ENCODE results near the gene ADRA2C.

ADRA2C gene

GRCh38 chr4:3766036-3766784, at the start of gene ADRA2C:
ADRA2C (plus strand) TSS chr4:3766385; CDS start chr4:3766607, 222 bp downstream.
- FAIRE-seq, result no peak

DNA sequence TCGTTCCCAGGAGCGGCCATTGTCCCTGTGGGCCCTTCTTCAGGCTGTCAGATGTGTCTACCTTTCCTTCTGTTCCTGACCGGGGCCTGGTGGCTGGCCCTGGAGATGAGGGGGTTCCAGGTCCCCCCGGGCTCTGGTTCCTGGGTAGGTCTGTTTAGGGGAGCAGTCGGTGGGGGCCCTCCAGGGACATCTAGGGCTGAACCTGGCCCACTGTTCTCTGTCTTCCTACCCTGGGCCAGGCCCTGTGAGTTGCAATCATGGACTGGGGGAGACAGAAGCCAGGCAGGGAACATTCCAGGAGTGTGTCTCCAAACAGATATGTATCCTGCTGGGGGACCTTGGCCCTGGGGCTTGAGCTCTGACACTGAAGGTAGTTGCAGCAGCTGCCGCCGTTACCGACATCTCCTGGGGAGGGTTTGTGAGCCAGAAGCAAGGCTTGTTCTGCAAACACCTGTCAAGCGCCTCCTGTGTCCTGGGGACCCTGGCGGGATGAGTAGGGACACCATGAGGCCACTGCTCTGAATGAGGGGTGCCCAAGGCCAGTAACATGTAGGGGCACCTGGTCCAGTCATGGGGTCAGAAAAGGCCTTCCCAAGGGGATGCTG, 49.5 kb upstream of the ADRA2C start:
- no peak for FAIRE-seq

DNA sequence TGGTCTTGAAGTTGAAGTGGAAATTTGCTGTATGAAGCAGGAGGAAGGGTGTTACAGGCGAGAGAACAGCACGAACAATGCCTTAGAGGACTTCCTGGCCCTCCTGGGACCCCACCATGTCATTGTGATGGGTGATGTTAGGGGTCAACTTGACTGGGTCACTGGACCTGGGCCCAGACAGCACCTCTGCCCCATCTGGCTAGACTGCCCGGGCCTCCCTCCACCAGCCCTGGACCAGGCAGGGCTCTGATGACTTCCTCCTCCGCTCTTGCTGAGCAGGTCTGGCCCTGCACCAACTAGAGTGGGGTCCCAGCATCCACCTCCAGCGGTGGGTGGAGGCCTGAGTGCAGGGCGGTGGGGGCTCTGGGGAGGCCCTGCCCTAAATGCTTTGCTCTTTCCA, 48.9 kb upstream of the ADRA2C start:
- no peak for FAIRE-seq

DNA sequence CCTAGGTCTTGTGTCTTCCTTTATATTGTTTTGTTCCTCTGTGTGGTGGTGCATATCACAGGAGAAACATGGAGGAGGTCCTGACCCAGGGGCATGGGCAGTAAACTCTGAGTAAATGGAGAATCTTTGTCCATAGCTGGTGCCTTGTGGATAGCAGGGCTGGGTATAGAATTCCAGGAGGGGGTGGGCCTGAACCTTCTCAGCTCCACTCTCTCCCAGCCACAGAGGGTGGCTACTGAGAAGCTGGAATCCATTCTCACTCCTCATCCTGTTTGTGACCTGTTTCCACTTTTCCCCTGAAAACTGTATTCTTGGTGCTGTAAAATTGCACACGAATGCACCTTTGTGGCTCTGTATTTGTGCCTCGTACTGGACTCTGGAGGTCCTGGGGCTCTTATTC, 47.7 kb upstream of the ADRA2C start:
- FAIRE-seq, result no peak

DNA sequence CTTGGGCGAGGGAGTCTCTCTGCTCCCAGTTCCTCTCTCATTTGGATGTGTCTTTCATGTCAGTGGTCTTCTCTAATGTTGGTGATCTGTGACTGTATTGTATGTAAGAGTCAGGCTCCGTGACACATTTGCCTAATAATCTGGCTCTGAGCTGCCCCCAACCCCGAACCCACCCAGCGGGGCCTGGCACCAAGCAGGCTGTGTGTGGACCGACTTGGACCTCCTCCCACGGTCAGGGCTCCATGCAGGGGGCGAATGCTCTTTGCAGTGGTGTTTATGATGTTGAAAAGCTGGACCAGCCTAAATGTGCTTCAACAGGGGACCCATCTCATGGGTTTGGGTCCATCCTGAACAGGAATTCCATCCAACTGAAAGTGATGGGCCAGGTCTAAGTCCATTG, 47.0 kb upstream of the ADRA2C start:
- FAIRE-seq, result no peak

DNA sequence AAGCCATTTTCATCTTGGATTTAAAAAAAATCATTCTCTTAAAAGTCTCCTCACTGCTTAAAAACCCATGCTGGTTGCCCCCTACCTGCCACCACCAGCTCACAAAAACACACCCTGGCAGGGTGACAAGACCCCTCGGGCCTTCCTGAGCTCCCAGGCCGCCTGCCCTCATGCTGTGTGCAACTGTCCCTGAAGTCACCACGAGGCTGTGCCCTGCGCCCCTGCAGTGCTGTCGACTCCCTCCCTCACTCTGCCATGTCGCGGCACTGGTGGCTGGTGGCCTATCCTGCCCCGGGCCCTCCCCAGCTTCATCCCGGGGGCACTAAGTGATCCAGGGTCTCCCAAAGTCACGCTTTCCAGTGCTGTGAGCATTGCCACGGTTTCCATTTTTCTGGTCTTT, 46.3 kb upstream of the ADRA2C start:
- FAIRE-seq, result no peak

GRCh38 chr4:3720466-3720865, 45.7 kb upstream of the ADRA2C start:
- FAIRE-seq, result no peak

DNA sequence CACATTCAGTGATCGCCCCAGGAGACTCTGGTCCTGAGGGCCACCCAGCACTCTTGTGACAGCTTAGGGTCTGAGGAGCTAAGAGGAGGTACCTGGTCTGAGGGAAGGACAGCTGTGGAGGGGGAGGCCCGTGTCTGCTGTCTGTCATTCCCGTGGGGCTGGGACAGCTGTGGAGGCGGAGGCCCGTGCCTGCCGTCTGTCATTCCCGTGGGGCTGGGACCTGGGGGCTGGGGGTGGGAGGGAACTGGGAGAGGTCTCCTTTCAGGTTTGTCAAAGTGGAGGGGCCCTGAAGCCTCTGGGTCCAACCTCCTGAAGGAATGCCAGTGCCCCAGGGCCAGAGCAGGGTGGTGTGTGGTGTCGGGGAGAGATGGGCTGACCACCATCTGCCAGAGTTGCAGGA, 45.0 kb upstream of the ADRA2C start:
- FAIRE-seq, result no peak

DNA sequence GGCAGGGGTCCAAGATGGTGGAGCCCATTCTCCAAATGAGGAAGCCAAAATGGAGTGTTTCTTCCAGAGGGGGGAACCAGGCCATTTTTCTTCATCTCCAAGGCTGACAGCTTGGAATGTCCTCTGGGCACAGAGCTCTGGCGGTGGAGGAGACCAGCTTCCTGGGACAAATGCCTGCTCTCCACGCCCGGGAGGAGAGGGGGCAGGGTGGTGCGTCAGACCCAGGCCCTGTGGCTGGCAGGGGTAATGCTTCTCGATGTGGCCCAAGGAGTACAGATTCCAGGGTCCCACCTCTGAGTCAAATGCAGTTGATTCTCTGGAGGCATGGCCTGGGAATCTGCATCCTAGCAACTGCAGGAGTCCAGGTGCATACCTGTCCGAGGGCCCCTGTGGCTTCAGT, 44.6 kb upstream of the ADRA2C start:
- no peak for FAIRE-seq

DNA sequence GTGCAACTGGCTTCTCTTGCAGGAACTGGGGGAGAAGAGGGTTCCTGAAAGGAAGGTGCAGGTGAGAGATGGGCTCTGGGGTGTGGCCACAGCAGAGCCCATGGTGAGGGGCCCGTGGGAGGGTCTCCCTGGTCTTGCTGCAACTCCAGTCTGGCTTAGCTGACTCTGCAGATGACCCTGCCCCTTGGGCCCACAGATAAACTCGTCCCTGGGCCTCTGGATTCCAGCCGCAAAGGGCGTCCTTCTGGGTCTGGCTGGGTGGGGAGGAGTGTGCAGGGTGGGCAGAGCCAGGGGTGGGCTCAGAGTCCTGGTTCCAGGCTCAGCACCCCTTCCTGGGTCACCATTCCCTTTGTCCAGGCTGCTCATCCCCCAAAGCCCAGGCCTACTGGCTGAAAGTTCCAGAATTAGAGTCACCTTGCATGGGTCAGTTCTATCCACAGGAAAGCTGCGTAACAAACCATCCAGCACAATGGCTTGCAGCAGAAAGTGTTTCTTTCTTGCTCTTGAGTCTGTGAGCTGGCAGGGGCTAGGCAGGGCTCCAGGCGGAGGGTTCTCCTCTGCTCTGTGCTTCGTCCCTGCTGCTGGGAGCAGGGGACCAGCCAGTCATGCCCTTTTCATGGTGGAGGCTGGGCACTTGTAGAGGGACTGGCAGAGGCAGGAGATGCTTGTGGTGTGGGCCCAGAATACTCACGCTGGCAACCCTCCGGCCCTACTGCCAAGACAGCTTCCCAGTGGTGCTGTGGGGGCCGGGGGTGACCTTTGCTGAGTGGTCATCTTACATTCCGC, 43.5 kb upstream of the ADRA2C start:
- FAIRE-seq, result no peak

DNA sequence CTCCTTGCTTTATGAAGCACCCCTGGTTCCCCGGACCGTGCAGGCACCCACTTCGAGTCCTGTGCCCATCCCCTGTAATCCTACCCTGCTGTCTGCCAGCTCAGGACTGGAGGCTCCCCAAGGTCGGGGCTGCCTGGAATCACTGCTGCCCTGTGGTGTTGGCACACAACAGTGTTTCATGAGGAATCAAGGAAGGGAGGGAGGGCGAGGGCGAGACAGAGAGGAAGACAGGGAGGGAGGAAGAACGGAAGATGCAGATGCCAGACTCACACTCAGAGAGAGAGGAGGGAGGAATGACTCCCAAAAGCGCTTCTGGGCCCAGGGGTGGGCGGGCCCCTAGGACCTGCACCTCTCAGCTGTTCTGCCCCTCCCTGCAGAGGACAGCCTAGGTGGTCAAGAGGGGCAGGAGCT, 42.9 kb upstream of the ADRA2C start:
- no peak for FAIRE-seq

DNA sequence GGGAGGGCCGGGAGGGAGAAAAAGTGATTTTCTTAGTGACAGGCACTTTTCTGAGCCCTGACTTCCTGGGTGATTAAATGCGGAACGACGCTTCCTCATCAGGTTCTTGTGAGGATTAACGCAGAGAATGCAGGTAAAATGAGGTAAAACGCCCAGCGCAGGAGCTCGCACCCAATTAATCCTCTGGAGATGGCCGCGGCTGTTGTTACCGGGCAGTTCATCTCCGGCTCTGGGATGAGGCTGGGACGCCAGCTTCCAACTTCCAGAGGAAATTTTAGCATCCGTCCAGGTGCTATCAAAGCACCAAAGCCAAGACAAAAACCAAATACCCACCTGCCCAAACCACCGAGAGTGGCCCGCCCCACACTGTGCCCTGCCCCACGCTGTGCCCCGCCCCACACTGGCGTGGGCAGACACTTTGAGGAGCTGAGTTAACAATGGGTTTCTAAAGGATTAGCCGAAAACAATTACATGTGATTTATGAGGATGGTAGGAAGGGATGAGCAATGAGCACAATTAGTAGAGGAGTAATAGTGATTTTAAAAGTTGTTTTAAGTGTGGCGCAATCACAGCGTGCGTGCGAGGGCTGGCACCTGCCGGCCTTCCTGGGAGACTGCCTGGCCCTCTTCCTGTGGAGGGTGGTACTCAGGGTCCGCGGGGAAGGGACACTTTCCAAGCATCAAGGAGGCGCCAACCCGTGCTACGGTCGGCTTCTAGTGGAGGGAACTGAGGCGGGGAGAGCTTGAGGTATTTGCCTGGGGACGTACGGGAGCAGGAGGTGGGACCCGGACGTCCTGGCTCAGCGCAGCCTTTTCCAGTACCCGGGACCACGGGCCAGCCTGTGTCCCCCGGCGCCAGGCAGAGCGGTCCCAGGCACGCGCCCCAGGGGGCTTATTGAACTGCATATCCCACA, 41.6 kb upstream of the ADRA2C start:
- FAIRE-seq, result no peak

DNA sequence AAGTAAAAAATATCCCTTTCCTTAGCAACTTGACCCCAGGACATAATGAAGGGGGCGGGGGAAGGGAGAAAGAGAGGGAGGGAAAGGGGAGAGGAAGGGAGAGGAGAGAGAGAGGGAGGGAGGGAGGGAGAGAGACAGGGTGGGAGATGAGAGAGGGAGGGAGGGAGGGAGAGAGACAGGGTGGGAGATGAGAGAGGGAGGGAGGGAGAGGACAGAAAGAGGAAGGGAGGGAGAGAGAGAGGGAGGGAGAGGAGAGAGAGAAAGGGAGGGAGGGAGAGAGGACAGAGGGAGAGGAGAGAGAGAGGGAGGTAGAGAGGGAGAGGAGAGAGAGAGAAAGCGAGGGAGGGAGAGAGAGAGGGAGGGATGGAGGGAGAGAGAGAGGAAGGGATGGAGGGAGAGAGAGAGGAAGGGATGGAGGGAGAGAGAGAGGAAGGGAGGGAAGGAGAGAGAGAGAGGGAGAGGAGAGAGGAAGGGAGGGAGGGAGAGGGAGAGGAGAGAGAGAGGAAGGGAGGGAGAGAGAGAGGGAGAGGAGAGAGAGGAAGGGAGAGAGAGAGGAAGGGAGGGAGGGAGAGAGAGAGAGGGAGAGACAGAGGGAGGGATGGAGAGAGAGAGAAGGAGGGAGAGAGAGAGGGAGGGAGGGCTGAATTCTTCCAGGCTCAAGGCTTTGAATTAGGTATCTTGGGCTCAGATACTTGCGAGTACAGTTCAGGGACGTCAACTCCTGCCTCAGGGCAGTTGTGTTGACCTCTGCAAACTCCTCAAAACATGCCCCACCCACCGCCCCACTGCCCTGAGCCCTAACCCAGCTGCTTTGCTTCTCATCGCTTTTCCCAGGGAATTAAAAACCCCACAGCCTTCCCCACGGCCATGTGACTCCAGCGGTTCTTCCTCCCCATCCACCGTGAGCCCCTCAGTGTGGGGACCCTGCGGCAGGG, 40.0 kb upstream of the ADRA2C start:
- no peak for FAIRE-seq

- FAIRE-seq, result no peak
Observed at GRCh38 chr4:3727847-3728469, 38.2 kb upstream of the ADRA2C start.

DNA sequence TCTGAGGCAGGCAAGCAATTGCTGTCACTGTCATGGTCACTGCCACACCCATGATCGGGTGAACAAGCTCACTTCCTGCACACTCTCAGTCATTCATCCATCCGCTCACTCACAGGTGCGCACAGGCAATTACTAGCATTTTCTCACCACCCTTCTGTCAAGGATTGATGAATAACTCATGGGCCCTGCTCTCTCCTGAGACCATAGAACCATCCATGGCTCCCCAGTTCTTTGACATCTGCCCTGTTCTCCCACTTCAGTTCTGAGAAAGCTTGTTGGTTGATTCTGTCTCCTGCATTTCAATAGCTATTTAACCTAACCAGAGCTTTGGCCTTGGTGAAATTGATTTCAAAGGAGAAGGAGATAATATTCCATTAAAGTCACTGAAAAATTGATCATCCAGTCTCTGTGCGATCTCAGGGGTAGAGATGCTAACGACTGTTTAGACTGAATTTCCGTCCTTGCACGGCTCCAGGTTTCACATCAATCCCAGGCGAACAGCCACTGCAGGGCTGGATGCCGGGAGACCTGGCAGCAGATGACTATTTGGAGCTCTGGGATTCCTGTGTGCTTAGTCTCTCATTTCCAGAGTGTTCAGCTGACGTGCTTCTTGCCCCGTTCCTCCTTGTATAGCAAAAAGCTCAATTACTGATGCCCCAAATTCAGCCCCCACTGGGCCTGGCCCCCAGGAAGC, 36.9 kb upstream of the ADRA2C start:
- no peak for FAIRE-seq

DNA sequence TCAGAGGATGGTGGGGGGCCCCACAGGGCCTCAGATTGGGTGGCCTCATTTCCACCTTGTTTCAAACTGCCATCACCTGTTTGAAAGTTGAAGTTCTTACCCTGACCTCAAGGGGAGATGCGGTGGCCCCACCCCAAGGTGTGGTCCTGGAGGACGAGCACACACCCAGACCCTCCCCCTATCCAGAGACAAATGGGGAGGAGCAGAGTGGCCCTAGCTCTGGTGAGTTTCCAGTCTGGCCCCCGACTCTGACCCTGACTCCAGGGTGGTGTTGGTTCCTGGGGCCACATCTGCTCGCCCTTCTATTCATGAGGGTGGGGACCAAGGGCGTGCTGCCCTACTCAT, 36.3 kb upstream of the ADRA2C start:
- FAIRE-seq, result no peak

DNA sequence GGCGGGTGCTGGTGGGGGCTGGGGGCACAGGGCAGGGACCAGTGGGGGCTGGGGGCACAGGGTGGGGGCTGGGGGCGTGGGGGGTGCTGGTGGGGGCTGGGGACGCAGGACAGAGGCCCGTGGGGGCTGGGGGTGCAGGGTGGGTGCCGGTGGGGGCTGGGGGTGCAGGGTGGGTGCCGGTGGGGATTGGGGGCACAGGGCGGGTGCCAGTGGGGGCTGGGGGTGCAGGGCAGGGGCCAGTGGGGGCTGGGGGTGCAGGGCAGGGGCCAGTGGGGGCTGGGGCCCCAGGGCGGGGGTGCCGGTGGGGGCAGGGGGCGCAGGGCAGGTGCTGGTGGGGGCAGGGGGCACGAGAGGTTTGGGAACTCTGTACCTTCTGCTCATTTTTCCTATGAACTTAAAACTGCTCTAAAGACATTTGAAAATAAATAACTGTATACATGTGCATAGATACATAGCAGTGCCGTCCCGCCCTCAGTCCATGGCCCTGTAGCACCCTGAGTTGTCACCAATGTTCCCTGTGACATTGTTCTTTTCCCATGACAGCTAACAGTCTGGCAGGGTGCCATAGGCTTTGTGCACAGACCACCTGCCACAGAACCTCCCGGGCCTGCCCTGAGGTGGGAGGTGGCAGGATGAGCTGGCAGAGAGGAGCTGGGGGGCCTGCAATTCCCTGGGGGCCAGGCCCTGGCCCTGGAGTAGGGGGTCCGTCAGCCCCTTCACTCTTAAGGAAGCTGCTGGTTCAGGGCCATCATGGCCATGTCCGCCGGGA, 35.6 kb upstream of the ADRA2C start:
- FAIRE-seq, result no peak

DNA sequence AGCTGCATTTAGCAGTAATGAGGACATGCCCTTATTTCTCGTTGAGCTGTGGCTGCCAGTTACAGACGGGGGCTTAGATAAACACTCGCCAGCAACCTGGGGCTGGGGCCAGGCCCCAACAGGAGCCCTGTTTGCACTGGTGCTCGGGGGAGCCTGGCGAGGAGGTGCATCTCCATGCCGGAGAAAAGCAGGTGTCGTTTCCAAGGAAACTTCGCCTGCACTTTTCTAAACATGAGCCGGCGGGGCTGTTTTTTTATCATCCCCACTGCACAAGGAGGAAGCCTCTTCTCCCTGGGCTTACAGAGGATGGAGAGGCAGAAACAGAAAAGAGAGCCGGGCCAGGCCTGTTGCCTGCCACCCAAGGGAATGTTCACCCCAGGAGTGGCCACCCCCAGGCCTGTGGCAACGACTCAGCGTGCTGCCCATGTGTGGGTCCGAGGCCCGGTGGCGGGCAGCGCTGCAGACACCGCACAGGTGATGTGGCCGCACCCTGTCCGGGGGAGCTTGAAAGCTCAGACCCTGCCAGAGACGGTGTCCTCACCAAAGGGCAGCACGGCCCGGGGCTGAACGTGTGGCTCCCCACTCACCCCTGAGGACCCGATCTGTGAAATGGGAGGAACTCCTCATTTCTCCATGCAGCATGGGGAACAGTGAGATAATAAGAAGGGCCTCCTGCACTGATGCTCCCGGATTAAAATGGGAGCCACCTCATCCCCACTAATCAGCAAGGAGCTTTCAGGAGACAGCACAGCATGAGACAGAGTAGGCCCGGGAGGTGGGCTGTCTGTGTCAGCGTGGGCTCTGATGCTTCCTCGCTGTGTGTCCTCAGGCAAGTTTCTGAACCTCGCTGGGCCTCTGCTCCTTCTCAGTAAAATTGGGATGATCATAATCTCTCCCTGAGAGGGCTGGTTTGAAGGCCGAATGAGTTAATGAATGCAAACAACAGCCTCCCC, 33.8 kb upstream of the ADRA2C start:
- FAIRE-seq, result no peak

- no peak for FAIRE-seq
Observed at GRCh38 chr4:3733195-3733594, 33.0 kb upstream of the ADRA2C start.
